HepG2 (cell line): Measurements from ENCODE around the gene CCDC183. TPM values are rescaled to one million over a fixed set of nuclear protein-coding genes. Genes with fewer than 3 reads are reported as not detected.

Source experiments
- ATF3 ChIP-seq: sonication (generic); formaldehyde crosslinking; IDR thresholded peaks from 2 replicates; pipeline ENCODE4 v1.4.0; 2020; ENCODE audit warnings: missing genetic modification reagents
- CHCHD3 ChIP-seq: sonication (generic); formaldehyde crosslinking; IDR thresholded peaks from 2 replicates; pipeline ENCODE4 v1.8.0; 2022; ENCODE audit warnings: mild to moderate bottlenecking, missing genetic modification reagents, moderate library complexity
- ESRRA ChIP-seq: sonication (generic); formaldehyde crosslinking; IDR thresholded peaks from 2 replicates; pipeline ENCODE4 v1.5.1; 2020; ENCODE audit warnings: mild to moderate bottlenecking, low read depth, missing genetic modification reagents
- GABPB1 ChIP-seq: IDR thresholded peaks from 2 replicates; pipeline ENCODE4 v1.6.1; 2016; ENCODE audit warnings: mild to moderate bottlenecking, missing genetic modification reagents, moderate library complexity, missing compliant biosample characterization
- HNRNPK ChIP-seq: fragments of 200-400 bp; formaldehyde crosslinking; IDR thresholded peaks from 2 replicates; pipeline ENCODE4 v1.6.1; 2018; ENCODE audit warnings: low read length, low read depth, moderate library complexity, mild to moderate bottlenecking; ENCODE audit not compliant: poor library complexity, severe bottlenecking
- JDP2 ChIP-seq: sonication (generic); formaldehyde crosslinking; IDR thresholded peaks from 2 replicates; pipeline ENCODE4 v1.8.1; 2022; ENCODE audit warnings: missing genetic modification reagents, borderline replicate concordance
- KLF6 ChIP-seq: IDR thresholded peaks from 2 replicates; pipeline ENCODE4 v1.8.0; 2016; ENCODE audit warnings: missing biosample characterization, missing genetic modification reagents
- KLF9 ChIP-seq: IDR thresholded peaks from 2 replicates; pipeline ENCODE4 v1.6.1; 2016; ENCODE audit warnings: low read depth
- MED13 ChIP-seq: sonication (generic); formaldehyde crosslinking; IDR thresholded peaks from 2 replicates; pipeline ENCODE4 v1.5.0; 2020; ENCODE audit warnings: missing genetic modification reagents
- NKX3-1 ChIP-seq: sonication (generic); formaldehyde crosslinking; IDR thresholded peaks from 2 replicates; pipeline ENCODE4 v1.5.0; 2020; ENCODE audit warnings: missing genetic modification reagents
- PHB2 ChIP-seq: fragments of 450-650 bp; IDR thresholded peaks from 2 replicates; pipeline ENCODE4 v1.6.1; 2018; ENCODE audit not compliant: partially characterized antibody
- POGZ ChIP-seq: sonication (generic); formaldehyde crosslinking; IDR thresholded peaks from 2 replicates; pipeline ENCODE4 v1.4.0; 2020; ENCODE audit warnings: mild to moderate bottlenecking, missing genetic modification reagents
- RXRA ChIP-seq: sonication (generic); formaldehyde crosslinking; IDR thresholded peaks from 2 replicates; pipeline ENCODE4 v1.5.1; 2020; ENCODE audit warnings: missing genetic modification reagents
- SAP130 ChIP-seq: IDR thresholded peaks from 2 replicates; pipeline ENCODE4 v1.6.1; 2016; ENCODE audit warnings: low read depth
- SP1 ChIP-seq, 2 experiments: fragments of 450-650 bp in 1 of 2; sonication (generic) in 1 of 2; formaldehyde crosslinking in 1 of 2; IDR thresholded peaks; 2 replicates each; pipeline versions ENCODE4 v1.4.0 to v1.6.1; 2016 to 2020; ENCODE audit warnings: missing genetic modification reagents in 1 of 2
- SYNCRIP ChIP-seq: fragments of 200-400 bp; formaldehyde crosslinking; IDR thresholded peaks from 2 replicates; pipeline ENCODE4 v1.6.1; 2018; ENCODE audit warnings: mild to moderate bottlenecking, low read depth, low read length; ENCODE audit not compliant: insufficient read depth
- ZNF275 ChIP-seq: sonication (generic); formaldehyde crosslinking; IDR thresholded peaks from 2 replicates; pipeline ENCODE4 v1.8.0; 2022; ENCODE audit warnings: missing genetic modification reagents, mild to moderate bottlenecking, inconsistent platforms, borderline replicate concordance
- ZNF33B ChIP-seq: sonication (generic); formaldehyde crosslinking; IDR thresholded peaks from 2 replicates; pipeline ENCODE4 v1.5.1; 2020; ENCODE audit warnings: mild to moderate bottlenecking, missing genetic modification reagents
- ZNF432 ChIP-seq: sonication (generic); formaldehyde crosslinking; IDR thresholded peaks from 2 replicates; pipeline ENCODE4 v1.5.0; 2020; ENCODE audit warnings: missing genetic modification reagents, mild to moderate bottlenecking, borderline replicate concordance
- ZNF546 ChIP-seq: sonication (generic); formaldehyde crosslinking; conservative IDR thresholded peaks from 2 replicates; pipeline ENCODE4 v1.8.1; 2023; ENCODE audit warnings: mild to moderate bottlenecking, missing genetic modification reagents
- ZNF547 ChIP-seq: sonication (generic); formaldehyde crosslinking; IDR thresholded peaks from 2 replicates; pipeline ENCODE4 v1.5.1; 2020; ENCODE audit warnings: mild to moderate bottlenecking, missing genetic modification reagents
- ZNF589 ChIP-seq: sonication (generic); formaldehyde crosslinking; conservative IDR thresholded peaks from 2 replicates; pipeline ENCODE4 v1.8.0; 2022; ENCODE audit warnings: mild to moderate bottlenecking, moderate library complexity, missing genetic modification reagents
- ZNF879 ChIP-seq: sonication (generic); formaldehyde crosslinking; IDR thresholded peaks from 2 replicates; pipeline ENCODE4 v1.8.1; 2023; ENCODE audit warnings: missing genetic modification reagents
- polyA plus RNA-seq, 8 experiments: library from polyadenylated mRNA; depleted of rRNA in 3 of 8; stranded (reverse) in 7 of 8; unstranded in 1 of 8; fragments of >200 nt; fragmentation: Illumina TruSeq in 4 of 8; extraction: Trizol in 4 of 8; gene quantifications; 2 replicates each; pipeline versions ENCODE4 v1.2.1 to v1.2.3, GENCODE V29; 2011 to 2016; ENCODE audit warnings: low read depth in 4 of 8, missing spikeins in 1 of 8, mixed read lengths in 1 of 8; ENCODE audit not compliant: insufficient read depth in 1 of 8
- total RNA-seq, 5 experiments: library from RNA; depleted of rRNA; stranded (reverse); fragments of >200 nt; fragmentation: Illumina TruSeq; extraction: Trizol; gene quantifications; 2 replicates each; pipeline ENCODE4 v1.2.3, GENCODE V29; 2016; ENCODE audit warnings: low read depth in 1 of 5
- TF ChIP-seq, protein P1 (sequence below): sonication (generic); formaldehyde crosslinking; IDR thresholded peaks from 2 replicates; pipeline ENCODE4 v1.9.0; 2021; ENCODE audit warnings: missing genetic modification reagents, borderline replicate concordance
- TF ChIP-seq, protein P2 (sequence below): sonication (generic); formaldehyde crosslinking; IDR thresholded peaks from 2 replicates; pipeline ENCODE4 v1.8.1; 2023; ENCODE audit warnings: mild to moderate bottlenecking, missing genetic modification reagents

The CCDC183 gene
- total and polyA plus RNA-seq, 2 of the 13 experiments (the other 11 are each of a cell fraction or from before 2014, with no cell fraction given): 5.0 to 66.4 TPM

DNA sequence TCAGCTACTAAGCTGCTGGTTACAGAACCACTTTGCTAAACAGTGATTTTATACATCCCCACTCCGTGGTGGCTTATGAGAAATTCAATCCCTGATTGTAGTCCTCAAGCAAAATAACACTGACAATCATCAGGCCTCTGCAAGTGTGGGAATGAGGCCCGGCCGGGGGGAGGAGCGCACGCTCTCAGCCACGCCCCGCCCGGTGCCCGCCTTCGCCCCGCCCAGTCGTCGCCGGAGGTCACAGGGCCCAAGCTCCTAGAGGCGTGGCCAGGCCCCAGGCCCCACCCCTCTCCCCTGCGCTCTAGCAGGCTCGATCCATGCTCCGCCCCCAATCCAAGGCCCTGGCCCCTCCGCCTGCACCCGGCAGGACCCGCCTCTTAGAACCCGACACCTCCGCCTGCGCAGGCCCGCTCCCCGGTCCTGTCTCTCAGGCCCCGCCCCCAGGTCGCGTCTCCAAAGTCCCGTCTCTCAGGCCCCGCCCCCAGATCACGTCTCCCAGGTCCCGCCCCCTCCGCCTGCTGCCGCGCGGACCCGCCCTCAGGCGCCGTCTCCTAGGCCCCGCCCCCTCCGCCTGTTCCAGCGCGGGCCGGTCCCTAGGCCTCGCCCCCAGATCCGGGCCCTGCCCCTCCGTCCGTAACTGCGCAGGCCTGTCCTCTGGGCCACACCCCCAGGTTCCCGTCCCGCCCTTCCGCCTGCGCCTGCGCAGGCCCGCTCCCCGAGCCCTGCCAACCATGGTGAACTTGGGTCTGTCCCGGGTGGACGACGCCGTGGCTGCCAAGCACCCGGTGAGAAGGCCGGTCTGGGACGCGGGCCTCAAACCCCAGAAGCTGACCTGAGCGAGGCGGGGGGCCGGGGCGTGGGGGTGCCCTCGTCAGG is 5.3 kb upstream of the CCDC183 start, which contains the start of gene TMEM141 (continued):
- TF ChIP-seq ZNF589 (CRISPR knock-in tag) (peak; percentile 5; the same call in 1 of the 2 replicates), PHB2 (no peak), SAP130 (CRISPR knock-in tag) (peak; percentile 53), HNRNPK (peak; percentile 39), POGZ (CRISPR knock-in tag) (no peak), RXRA (CRISPR knock-in tag) (no peak; the same call in 1 of the 2 replicates), ATF3 (no peak), NKX3-1 (CRISPR knock-in tag) (peak; percentile 52; the same call in 1 of the 2 replicates), ZNF879 (no peak), ZNF546 (CRISPR knock-in tag) (peak; percentile 68; the same call in 1 of the 2 replicates), ZNF275 (CRISPR knock-in tag) (no peak), ZNF547 (CRISPR knock-in tag) (peak; percentile 41), CHCHD3 (CRISPR knock-in tag) (no peak), KLF9 (0 out of 2 replicates have a peak, but pooled peaks have one; percentile 62), SP1 (IDR thresholded peaks at IDR 0.05) (no peak), SP1 (CRISPR knock-in tag; IDR thresholded peaks at IDR 0.05) (peak; percentile 83), MED13 (CRISPR knock-in tag) (peak; percentile 34; the same call in 1 of the 2 replicates), JDP2 (CRISPR knock-in tag) (no peak), SYNCRIP (no peak), ESRRA (CRISPR knock-in tag) (0 out of 2 replicates have a peak, but pooled peaks have one; percentile 35), GABPB1 (CRISPR knock-in tag) (peak; percentile 82), ZNF33B (CRISPR knock-in tag) (peak; percentile 83; the same call in 1 of the 2 replicates), KLF6 (CRISPR knock-in tag) (no peak), ZNF432 (CRISPR knock-in tag) (no peak)
- TF ChIP-seq, protein P1, sequence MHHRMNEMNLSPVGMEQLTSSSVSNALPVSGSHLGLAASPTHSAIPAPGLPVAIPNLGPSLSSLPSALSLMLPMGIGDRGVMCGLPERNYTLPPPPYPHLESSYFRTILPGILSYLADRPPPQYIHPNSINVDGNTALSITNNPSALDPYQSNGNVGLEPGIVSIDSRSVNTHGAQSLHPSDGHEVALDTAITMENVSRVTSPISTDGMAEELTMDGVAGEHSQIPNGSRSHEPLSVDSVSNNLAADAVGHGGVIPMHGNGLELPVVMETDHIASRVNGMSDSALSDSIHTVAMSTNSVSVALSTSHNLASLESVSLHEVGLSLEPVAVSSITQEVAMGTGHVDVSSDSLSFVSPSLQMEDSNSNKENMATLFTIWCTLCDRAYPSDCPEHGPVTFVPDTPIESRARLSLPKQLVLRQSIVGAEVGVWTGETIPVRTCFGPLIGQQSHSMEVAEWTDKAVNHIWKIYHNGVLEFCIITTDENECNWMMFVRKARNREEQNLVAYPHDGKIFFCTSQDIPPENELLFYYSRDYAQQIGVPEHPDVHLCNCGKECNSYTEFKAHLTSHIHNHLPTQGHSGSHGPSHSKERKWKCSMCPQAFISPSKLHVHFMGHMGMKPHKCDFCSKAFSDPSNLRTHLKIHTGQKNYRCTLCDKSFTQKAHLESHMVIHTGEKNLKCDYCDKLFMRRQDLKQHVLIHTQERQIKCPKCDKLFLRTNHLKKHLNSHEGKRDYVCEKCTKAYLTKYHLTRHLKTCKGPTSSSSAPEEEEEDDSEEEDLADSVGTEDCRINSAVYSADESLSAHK (CRISPR knock-in tag): no peak
- TF ChIP-seq, protein P2, sequence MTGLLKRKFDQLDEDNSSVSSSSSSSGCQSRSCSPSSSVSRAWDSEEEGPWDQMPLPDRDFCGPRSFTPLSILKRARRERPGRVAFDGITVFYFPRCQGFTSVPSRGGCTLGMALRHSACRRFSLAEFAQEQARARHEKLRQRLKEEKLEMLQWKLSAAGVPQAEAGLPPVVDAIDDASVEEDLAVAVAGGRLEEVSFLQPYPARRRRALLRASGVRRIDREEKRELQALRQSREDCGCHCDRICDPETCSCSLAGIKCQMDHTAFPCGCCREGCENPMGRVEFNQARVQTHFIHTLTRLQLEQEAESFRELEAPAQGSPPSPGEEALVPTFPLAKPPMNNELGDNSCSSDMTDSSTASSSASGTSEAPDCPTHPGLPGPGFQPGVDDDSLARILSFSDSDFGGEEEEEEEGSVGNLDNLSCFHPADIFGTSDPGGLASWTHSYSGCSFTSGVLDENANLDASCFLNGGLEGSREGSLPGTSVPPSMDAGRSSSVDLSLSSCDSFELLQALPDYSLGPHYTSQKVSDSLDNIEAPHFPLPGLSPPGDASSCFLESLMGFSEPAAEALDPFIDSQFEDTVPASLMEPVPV (CRISPR knock-in tag): peak; percentile 73; the same call in 1 of the 2 replicates
